GM12892 (cell line): ENCODE data around the gene WDR7.

ENCODE experiments used
- POLR2A ChIP-seq: IDR thresholded peaks from 2 replicates; pipeline ENCODE4 v1.6.1; 2011; ENCODE audit warnings: low read depth, low read length, control low read depth
- POLR2AphosphoS5 ChIP-seq: IDR thresholded peaks from 2 replicates; pipeline ENCODE4 v1.6.1; 2011; ENCODE audit warnings: low read depth, low read length, control low read depth
- TAF1 ChIP-seq: IDR thresholded peaks from 2 replicates; pipeline ENCODE4 v1.6.1; 2011; ENCODE audit warnings: low read depth, mild to moderate bottlenecking, control low read depth, low read length, borderline replicate concordance

DNA sequence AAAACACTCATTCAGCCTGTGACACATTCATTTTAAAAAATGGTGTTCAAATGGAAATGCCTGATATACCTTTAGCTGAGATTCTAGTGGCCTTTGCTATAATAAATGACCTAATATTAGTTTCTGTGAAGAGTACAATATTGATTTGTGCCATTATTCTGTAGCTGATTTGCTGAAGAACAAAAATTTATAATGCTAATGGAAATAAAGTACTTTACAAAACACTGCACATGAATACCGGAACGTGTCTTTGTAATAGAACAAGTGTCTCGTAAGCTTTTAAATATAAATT is 138.7 kb downstream of the WDR7 start:
- no peak for TF ChIP-seq POLR2AphosphoS5
- TF ChIP-seq POLR2A = no peak
- no peak for TF ChIP-seq TAF1
